ENCODE data around the gene ONECUT3.
A peak's percentile ranks its signal among the peaks of the same experiment; 100 is the strongest.

ONECUT3 gene

DNA sequence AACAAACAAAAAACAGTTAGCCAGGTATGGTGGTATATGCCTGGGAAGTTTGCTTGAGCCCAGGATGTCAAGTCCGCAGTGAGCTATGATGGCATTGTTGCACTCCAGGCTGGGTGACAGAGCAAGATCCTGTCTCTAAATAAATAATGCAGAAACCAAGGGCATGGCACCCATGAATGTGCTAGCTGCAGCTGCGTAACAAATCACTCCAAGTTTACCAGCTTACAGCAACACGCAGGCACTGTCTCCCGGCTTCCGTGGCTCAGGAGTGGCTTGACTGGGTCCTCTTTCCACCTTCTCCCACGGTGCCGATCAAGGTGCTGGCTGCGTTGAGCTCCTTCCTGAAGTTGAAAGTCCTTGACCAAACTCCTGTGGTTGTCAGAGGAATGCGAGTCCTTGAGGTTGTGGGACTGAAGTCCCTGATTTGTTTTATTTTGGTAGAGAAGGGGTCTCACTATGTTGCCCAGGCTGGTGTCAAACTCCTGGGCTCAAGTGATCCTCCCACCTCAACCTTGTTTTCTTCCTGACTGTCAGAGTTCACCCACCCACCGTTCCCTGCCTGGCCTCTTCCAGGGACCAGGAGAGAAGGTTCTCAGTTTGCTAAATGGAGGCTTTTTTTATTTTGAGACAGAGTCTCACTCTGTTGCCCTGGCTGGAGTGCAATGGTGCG, 13.2 kb upstream of the ONECUT3 start:
- no peak for DNase-seq (ENCODE audit: low read depth)

- no peak for DNase-seq (ENCODE audit: low read depth)
Measured at GRCh38 chr19:1742989-1743696, 10.2 kb upstream of the ONECUT3 start.

DNA sequence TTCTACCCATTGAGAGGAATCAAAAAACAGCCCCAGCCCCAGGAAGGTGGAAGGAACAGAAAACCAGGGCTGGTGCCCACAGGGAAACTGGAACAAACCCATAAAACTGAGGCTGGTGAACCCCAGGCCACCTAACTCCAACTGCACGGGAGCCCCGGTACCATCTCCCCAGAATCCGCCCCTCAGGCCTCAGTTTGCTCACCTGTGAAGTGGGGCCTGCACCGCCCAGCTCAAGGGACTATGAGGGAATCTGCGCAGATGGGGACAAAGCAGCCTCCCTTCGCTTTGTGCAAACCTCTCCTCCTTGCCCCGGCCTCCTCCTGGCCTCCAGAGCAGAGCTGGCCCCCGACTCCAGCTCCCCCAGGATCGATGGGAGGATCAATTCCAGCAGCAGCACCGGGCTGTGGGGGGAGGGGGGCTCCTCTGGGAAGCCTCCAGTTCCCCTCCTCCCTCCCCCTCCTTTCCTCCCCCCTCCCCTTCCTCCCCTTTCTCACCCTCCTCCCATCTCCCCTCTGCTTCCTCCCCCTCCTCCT, 9.1 kb upstream of the ONECUT3 start:
- no peak for DNase-seq (ENCODE audit: low read depth)

- no peak for DNase-seq (ENCODE audit: low read depth)
Measured at GRCh38 chr19:1744822-1745563, 8.3 kb upstream of the ONECUT3 start.

DNA sequence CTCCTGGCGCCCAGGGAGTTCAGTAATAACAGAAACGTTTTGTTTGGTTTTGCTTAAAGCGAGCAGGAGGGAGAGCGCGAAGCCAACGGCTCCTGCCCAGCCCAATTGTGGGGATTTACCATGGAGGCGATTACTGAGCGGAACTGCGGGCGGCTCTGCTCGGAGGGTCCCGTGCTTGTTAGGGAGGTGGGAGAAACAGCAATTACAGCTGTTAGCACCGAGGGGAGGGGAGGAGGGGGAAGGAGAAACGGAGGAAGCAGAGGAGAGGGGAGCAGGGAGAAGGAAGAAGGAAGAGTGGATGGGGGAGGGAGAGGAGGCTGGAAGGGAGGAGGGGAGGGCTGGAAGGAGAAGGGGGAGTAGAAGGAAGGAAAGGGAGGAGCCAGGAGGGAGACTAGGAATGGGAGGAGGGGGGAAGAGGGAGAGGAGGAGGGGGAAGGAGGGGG, 7.7 kb upstream of the ONECUT3 start:
- no peak for DNase-seq (ENCODE audit: low read depth)

DNA sequence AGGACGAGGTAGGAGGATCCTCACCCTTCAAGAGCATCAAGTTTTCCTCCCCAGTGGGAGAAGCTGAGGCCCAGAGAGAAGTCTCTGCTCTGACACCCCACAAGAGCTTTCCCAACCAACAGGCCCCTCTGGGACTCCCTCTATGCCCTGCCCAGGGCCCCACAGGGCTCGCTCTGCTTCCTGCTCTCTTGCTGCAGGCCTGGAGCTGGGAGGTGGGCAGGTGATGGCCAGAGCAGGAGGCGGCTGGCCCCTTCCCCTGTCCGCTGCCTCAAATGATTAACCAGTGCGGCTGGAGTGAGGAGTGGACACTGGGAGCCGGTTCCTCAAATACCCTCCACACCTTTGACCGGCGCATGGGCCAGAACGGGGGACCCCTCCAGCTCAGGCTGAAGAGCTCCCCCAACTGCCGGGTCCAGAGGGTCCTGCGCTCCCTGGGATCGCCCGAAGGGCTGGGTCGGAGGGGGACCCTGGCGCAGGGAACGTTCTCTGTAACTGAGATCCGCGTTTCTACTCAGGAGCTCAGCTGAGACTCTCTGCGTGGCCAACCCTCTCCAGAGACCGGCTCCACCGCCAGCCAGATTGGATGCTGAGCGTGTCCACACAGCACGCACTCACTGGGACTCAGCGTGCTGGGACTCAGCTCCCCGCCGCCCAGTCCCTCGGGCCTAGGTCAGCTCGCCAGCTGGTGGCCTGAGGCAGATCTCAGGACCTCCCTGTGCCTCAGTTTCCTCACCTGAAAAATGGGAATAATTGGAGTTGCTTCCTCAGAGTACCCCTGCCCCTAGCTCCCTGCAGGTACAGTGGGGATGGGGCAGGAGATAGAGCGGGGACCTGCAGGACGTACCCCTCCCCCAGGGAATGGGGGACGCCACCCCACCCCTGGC, 6.7 kb upstream of the ONECUT3 start:
- DNase-seq (ENCODE audit: low read depth): no peak

GRCh38 chr19:1747285-1748114, 5.8 kb upstream of the ONECUT3 start:
- peak; percentile 17 for DNase-seq (ENCODE audit: low read depth)

GRCh38 chr19:1748115-1748872, 5.0 kb upstream of the ONECUT3 start:
- no peak for DNase-seq (ENCODE audit: low read depth)

- DNase-seq (ENCODE audit: low read depth): no peak
Measured at GRCh38 chr19:1748873-1749341, 4.4 kb upstream of the ONECUT3 start.

GRCh38 chr19:1749373-1750342, 3.6 kb upstream of the ONECUT3 start:
- DNase-seq (ENCODE audit: low read depth): no peak

DNA sequence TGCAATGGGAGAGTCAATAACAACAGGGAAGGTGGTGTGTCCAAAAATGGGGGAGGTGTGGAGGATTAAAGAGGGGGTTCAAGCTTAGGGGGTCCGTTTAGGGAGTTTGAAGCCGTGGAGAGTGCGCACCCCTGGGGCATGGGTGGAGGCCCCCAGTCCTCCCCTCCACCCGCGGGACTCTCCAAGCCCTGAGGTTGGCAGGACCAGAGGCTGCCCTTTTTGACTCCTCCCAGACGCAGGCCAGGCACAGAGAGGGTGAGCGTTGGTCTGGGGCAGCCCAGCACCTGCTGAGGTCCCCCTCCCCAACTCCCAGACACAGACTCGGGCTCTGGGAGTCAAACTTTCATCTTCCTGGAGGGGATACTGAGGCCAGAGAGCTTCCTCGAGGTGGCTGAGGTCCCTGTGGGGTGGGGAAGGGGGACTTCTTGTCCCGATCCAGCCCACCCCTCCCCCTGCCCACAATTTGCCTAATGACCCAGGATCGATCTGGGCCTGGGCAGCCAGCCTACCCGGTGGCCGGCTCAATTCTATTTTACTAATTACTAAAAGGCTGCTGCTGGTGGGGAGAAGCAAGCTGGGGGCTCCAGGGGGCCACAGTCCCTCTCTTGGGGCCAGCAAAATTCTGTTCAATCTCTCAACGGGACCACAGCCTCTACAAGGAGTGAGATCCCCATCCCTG, 2.8 kb upstream of the ONECUT3 start:
- DNase-seq (ENCODE audit: low read depth): no peak

GRCh38 chr19:1751367-1752008, 1.8 kb upstream of the ONECUT3 start:
- no peak for DNase-seq (ENCODE audit: low read depth)

GRCh38 chr19:1752009-1752756, 1.1 kb upstream of the ONECUT3 start:
- no peak for DNase-seq (ENCODE audit: low read depth)

DNA sequence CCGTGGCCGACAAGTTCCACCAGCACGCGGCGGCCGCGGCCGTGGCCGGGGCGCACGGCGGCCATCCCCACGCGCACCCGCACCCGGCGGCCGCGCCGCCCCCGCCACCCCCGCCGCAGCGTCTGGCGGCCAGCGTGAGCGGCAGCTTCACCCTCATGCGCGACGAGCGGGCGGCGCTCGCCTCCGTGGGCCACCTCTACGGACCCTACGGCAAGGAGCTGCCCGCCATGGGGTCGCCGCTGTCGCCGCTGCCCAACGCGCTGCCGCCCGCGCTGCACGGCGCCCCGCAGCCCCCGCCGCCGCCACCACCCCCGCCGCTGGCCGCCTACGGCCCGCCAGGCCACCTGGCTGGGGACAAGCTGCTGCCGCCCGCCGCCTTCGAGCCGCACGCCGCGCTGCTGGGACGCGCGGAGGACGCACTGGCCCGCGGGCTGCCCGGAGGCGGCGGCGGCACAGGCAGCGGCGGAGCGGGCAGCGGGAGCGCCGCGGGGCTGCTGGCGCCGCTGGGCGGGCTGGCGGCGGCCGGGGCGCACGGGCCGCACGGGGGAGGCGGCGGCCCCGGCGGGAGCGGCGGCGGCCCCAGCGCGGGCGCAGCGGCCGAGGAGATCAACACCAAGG, 821 bp downstream of the ONECUT3 start:
- DNase-seq (ENCODE audit: low read depth): no peak

GRCh38 chr19:1754636-1755466, 1.5 kb downstream of the ONECUT3 start:
- DNase-seq (ENCODE audit: low read depth): no peak

Data from GM04503 (cell line).